ENCODE measurements around the gene CFAP52. TPM values are rescaled to one million over a fixed set of nuclear protein-coding genes. Genes with fewer than 3 reads are reported as not detected.

CFAP52 gene
- polyA plus RNA-seq, 1 donor (not counting 4 experiments of a cell fraction or from before 2014, with no cell fraction given): 0.08 TPM

GRCh38 chr17:9568957-9569588 lies 7.4 kb upstream of the CFAP52 start:
- Histone ChIP-seq H3K9me1 (ENCODE audit: control insufficient read depth, extremely low read depth, insufficient read depth, low read length) (no peaks in the 10 kb centered on the region), H4K20me1 (ENCODE audit: control insufficient read depth, extremely low read depth, insufficient read depth, low read length) (no peaks in the 10 kb centered on the region), H3K9me3 (ENCODE audit: control insufficient read depth, low read depth, low read length) (no peaks in the 10 kb centered on the region), H3K9ac (ENCODE audit: control insufficient read depth, extremely low read depth, insufficient read depth, low read length) (no peak overlapping the region), H3K79me2 (ENCODE audit: control insufficient read depth, insufficient read depth, low read length) (no peaks in the 10 kb centered on the region), H2AFZ (ENCODE audit: control insufficient read depth, low read length) (no peak overlapping the region), H3K4me2 (ENCODE audit: control insufficient read depth, extremely low read depth, insufficient read depth, low read depth, low read length) (no peak overlapping the region), H3K27me3 (ENCODE audit: control insufficient read depth, extremely low read depth, insufficient read depth, low read length) (no peaks in the 10 kb centered on the region), H3K4me1 (ENCODE audit: control insufficient read depth, extremely low read depth, insufficient read depth, low read length) (no peaks in the 10 kb centered on the region), H3K27ac (ENCODE audit: control insufficient read depth, insufficient read depth, low read length) (no peak overlapping the region), H3K4me3 (ENCODE audit: control insufficient read depth in 2 of 3, extremely low read depth in 1 of 3, insufficient read depth in 2 of 3, low read depth in 1 of 3, low read length in 3 of 3) (no peak overlapping the region), H3K36me3 (ENCODE audit: control insufficient read depth in 2 of 2, extremely low read depth in 1 of 2, insufficient read depth in 2 of 2, low read length in 2 of 2) (peaks cover 0 to 7% of the 10 kb centered on the region in 2 experiments)
- DNase-seq (ENCODE audit: low read depth, low spot score) (no peak), FAIRE-seq (no peak)
- dilution Hi-C loops (cut with MboI; ENCODE audit: extremely low pct_ligation_motif_present, low sequenced_read_pairs): no loop called here
- TF ChIP-seq CTCF (optimal IDR thresholded peaks at IDR 0.05 in 1 of 3, IDR thresholded peaks at IDR 0.05 in 1 of 3, conservative IDR thresholded peaks at IDR 0.05 in 1 of 3; ENCODE audit: extremely low read depth in 1 of 3, insufficient read depth in 2 of 3, low read length in 3 of 3) (no peak), EZH2 (IDR thresholded peaks at IDR 0.05; ENCODE audit: low read length) (no peak)

GRCh38 chr17:9571201-9571600 lies 5.2 kb upstream of the CFAP52 start:
- H3K9me3 ChIP-seq (ENCODE audit: control insufficient read depth, low read depth, low read length): no peaks in the 10 kb centered on the region
- peaks cover 3% of the 10 kb centered on the region for H3K4me1 ChIP-seq (ENCODE audit: control insufficient read depth, extremely low read depth, insufficient read depth, low read length)
- no peak overlapping the region for H3K4me2 ChIP-seq (ENCODE audit: control insufficient read depth, extremely low read depth, insufficient read depth, low read depth, low read length)
- peaks cover 6% of the 10 kb centered on the region for H3K79me2 ChIP-seq (ENCODE audit: control insufficient read depth, insufficient read depth, low read length)
- H3K36me3 ChIP-seq (ENCODE audit: control insufficient read depth in 2 of 2, extremely low read depth in 1 of 2, insufficient read depth in 2 of 2, low read length in 2 of 2): peaks cover 0 to 7% of the 10 kb centered on the region in 2 experiments
- no peaks in the 10 kb centered on the region for H3K27me3 ChIP-seq (ENCODE audit: control insufficient read depth, extremely low read depth, insufficient read depth, low read length)
- no peak for FAIRE-seq
- H3K9me1 ChIP-seq (ENCODE audit: control insufficient read depth, extremely low read depth, insufficient read depth, low read length): no peaks in the 10 kb centered on the region
- no peaks in the 10 kb centered on the region for H4K20me1 ChIP-seq (ENCODE audit: control insufficient read depth, extremely low read depth, insufficient read depth, low read length)
- H3K27ac ChIP-seq (ENCODE audit: control insufficient read depth, insufficient read depth, low read length): no peak overlapping the region
- H3K4me3 ChIP-seq (ENCODE audit: control insufficient read depth in 2 of 3, extremely low read depth in 1 of 3, insufficient read depth in 2 of 3, low read depth in 1 of 3, low read length in 3 of 3): no peak overlapping the region
- H3K9ac ChIP-seq (ENCODE audit: control insufficient read depth, extremely low read depth, insufficient read depth, low read length): no peak overlapping the region
- H2AFZ ChIP-seq (ENCODE audit: control insufficient read depth, low read length): no peak overlapping the region
- dilution Hi-C loops (cut with MboI; ENCODE audit: extremely low pct_ligation_motif_present, low sequenced_read_pairs): no loop called here
- DNase-seq (ENCODE audit: low read depth, low spot score): no peak
- TF ChIP-seq CTCF (optimal IDR thresholded peaks at IDR 0.05 in 1 of 3, IDR thresholded peaks at IDR 0.05 in 1 of 3, conservative IDR thresholded peaks at IDR 0.05 in 1 of 3; ENCODE audit: extremely low read depth in 1 of 3, insufficient read depth in 2 of 3, low read length in 3 of 3) (no peak), EZH2 (IDR thresholded peaks at IDR 0.05; ENCODE audit: low read length) (no peak)
